Measurements from ENCODE around the gene USP3.

DNA sequence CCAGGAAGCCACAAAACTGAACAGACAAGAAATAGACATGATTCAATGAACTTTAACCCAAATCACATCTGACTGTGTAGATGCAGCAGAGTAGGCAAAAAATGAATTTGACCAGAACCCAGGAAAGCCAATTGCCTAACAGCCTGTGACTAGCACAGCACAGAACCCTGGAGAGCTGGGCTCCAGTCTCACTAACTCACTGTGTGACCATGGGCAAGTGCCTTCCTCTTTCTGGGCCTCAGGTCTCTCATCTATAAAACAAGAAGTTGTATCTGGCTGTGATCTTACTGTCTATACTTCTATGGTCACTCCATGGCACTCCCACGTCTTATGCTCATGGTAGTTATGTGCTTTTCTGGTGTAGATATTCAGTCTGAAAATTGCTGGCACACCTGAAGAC lies 48.1 kb upstream of the USP3 start:
- no peak for TF ChIP-seq POLR2AphosphoS5 (IDR thresholded peaks at IDR 0.05; ENCODE audit: low read length)
- TF ChIP-seq RAD21 (IDR thresholded peaks at IDR 0.05; ENCODE audit: insufficient read depth, low read depth, low read length), result no peak
- no peak for TF ChIP-seq RCOR1 (conservative IDR thresholded peaks at IDR 0.05; ENCODE audit: low read depth, low read length)
- TF ChIP-seq, protein P1, sequence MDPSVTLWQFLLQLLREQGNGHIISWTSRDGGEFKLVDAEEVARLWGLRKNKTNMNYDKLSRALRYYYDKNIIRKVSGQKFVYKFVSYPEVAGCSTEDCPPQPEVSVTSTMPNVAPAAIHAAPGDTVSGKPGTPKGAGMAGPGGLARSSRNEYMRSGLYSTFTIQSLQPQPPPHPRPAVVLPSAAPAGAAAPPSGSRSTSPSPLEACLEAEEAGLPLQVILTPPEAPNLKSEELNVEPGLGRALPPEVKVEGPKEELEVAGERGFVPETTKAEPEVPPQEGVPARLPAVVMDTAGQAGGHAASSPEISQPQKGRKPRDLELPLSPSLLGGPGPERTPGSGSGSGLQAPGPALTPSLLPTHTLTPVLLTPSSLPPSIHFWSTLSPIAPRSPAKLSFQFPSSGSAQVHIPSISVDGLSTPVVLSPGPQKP (IDR thresholded peaks at IDR 0.05; ENCODE audit: low read depth, low read length), result no peak
- TF ChIP-seq EGR1 (IDR thresholded peaks at IDR 0.05; ENCODE audit: borderline replicate concordance in 1 of 2, low read depth in 2 of 2, low read length in 2 of 2), result no peak
- no peak for TF ChIP-seq EZH2 (IDR thresholded peaks at IDR 0.05; ENCODE audit: borderline replicate concordance, control insufficient read depth, low read depth, low read length)
- TF ChIP-seq EP300 (IDR thresholded peaks at IDR 0.05; ENCODE audit: borderline replicate concordance in 1 of 2, control insufficient read depth in 1 of 2, low read depth in 2 of 2, low read length in 2 of 2), result no peak
- TF ChIP-seq, protein P2, sequence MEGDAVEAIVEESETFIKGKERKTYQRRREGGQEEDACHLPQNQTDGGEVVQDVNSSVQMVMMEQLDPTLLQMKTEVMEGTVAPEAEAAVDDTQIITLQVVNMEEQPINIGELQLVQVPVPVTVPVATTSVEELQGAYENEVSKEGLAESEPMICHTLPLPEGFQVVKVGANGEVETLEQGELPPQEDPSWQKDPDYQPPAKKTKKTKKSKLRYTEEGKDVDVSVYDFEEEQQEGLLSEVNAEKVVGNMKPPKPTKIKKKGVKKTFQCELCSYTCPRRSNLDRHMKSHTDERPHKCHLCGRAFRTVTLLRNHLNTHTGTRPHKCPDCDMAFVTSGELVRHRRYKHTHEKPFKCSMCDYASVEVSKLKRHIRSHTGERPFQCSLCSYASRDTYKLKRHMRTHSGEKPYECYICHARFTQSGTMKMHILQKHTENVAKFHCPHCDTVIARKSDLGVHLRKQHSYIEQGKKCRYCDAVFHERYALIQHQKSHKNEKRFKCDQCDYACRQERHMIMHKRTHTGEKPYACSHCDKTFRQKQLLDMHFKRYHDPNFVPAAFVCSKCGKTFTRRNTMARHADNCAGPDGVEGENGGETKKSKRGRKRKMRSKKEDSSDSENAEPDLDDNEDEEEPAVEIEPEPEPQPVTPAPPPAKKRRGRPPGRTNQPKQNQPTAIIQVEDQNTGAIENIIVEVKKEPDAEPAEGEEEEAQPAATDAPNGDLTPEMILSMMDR (IDR thresholded peaks at IDR 0.05 in 2 of 3, conservative IDR thresholded peaks at IDR 0.05 in 1 of 3; ENCODE audit: control insufficient read depth in 2 of 3, extremely low read depth in 1 of 3, insufficient read depth in 1 of 3, low read depth in 3 of 3, low read length in 3 of 3), result no peak
- TF ChIP-seq, protein P3, sequence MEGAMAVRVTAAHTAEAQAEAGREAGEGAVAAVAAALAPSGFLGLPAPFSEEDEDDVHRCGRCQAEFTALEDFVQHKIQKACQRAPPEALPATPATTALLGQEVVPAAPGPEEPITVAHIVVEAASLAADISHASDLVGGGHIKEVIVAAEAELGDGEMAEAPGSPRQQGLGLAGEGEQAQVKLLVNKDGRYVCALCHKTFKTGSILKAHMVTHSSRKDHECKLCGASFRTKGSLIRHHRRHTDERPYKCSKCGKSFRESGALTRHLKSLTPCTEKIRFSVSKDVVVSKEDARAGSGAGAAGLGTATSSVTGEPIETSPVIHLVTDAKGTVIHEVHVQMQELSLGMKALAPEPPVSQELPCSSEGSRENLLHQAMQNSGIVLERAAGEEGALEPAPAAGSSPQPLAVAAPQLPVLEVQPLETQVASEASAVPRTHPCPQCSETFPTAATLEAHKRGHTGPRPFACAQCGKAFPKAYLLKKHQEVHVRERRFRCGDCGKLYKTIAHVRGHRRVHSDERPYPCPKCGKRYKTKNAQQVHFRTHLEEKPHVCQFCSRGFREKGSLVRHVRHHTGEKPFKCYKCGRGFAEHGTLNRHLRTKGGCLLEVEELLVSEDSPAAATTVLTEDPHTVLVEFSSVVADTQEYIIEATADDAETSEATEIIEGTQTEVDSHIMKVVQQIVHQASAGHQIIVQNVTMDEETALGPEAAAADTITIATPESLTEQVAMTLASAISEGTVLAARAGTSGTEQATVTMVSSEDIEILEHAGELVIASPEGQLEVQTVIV (IDR thresholded peaks at IDR 0.05; ENCODE audit: borderline replicate concordance, partially characterized antibody), result no peak
- TF ChIP-seq HDAC6 (IDR thresholded peaks at IDR 0.05; ENCODE audit: unreplicated experiment), result no peak
- TF ChIP-seq, protein P4, sequence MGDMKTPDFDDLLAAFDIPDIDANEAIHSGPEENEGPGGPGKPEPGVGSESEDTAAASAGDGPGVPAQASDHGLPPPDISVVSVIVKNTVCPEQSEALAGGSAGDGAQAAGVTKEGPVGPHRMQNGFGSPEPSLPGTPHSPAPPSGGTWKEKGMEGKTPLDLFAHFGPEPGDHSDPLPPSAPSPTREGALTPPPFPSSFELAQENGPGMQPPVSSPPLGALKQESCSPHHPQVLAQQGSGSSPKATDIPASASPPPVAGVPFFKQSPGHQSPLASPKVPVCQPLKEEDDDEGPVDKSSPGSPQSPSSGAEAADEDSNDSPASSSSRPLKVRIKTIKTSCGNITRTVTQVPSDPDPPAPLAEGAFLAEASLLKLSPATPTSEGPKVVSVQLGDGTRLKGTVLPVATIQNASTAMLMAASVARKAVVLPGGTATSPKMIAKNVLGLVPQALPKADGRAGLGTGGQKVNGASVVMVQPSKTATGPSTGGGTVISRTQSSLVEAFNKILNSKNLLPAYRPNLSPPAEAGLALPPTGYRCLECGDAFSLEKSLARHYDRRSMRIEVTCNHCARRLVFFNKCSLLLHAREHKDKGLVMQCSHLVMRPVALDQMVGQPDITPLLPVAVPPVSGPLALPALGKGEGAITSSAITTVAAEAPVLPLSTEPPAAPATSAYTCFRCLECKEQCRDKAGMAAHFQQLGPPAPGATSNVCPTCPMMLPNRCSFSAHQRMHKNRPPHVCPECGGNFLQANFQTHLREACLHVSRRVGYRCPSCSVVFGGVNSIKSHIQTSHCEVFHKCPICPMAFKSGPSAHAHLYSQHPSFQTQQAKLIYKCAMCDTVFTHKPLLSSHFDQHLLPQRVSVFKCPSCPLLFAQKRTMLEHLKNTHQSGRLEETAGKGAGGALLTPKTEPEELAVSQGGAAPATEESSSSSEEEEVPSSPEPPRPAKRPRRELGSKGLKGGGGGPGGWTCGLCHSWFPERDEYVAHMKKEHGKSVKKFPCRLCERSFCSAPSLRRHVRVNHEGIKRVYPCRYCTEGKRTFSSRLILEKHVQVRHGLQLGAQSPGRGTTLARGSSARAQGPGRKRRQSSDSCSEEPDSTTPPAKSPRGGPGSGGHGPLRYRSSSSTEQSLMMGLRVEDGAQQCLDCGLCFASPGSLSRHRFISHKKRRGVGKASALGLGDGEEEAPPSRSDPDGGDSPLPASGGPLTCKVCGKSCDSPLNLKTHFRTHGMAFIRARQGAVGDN (IDR thresholded peaks at IDR 0.05), result no peak
- TF ChIP-seq POLR2A (IDR thresholded peaks at IDR 0.05; ENCODE audit: low read depth, low read length), result no peak
- TF ChIP-seq STAT1 (conservative IDR thresholded peaks at IDR 0.05), result no peak
- no peak for TF ChIP-seq NRF1 (conservative IDR thresholded peaks at IDR 0.05; ENCODE audit: low read depth, low read length)
